T-helper 1 cell treated with Interleukin-12 subunit alpha and Interleukin-12 subunit beta and Interleukin-4 antibody, amounts not matched to agents 30 ng/mL and 1 ng/mL, for 36 hours (primary cell): ENCODE measurements around the gene LYRM7. TPM values are rescaled to one million over a fixed set of nuclear protein-coding genes. Genes with fewer than 3 reads are reported as not detected.
"Not testable (repeated sequence)": the region's sequence is repeated elsewhere in the genome, so short reads cannot be mapped to it uniquely, and the experiment has no call there.

ENCODE experiments used
- intact Hi-C: fragments of 100-400 bp; cut with micrococcal nuclease; formaldehyde crosslinking; loops from one replicate; pipeline ENCODE4 v1.15.1; 2024
- total RNA-seq: library from RNA; stranded (reverse); gene quantifications from 2 replicates; pipeline ENCODE4 v1.2.3, GENCODE V29; 2022

The LYRM7 gene
- 15.0 and 16.7 TPM in 2 replicates for total RNA-seq

- intact Hi-C loops: loop anchor here (1.0 to 5.0 kb wide), 14 partner anchors 39 to 627 kb away; partner anchors contain the start of genes FNIP1 and RAPGEF6
These were observed at the start of gene LYRM7 for GRCh38 chr5:131170540-131171275. Gene LYRM7, plus strand, starts transcription at chr5:131170944. Its CDS starts 77 bp downstream, at chr5:131171021.

- intact Hi-C loops: not testable (repeated sequence)
These were observed 43.5 kb upstream of the LYRM7 start for GRCh38 chr5:131127244-131127643.

GRCh38 chr5:131129306-131129705 is 41.4 kb upstream of the LYRM7 start:
- intact Hi-C loops: no loop called here

GRCh38 chr5:131133091-131133490 is 37.7 kb upstream of the LYRM7 start:
- intact Hi-C loops: not testable (repeated sequence)

GRCh38 chr5:131138406-131138805 is 32.3 kb upstream of the LYRM7 start:
- intact Hi-C loops: not testable (repeated sequence)

- intact Hi-C loops: no loop called here
These were observed 31.4 kb upstream of the LYRM7 start for GRCh38 chr5:131139321-131139720.

GRCh38 chr5:131142970-131143617 is 27.6 kb upstream of the LYRM7 start:
- intact Hi-C loops: no loop called here

- intact Hi-C loops: no loop called here
These were observed 23.5 kb upstream of the LYRM7 start for GRCh38 chr5:131147258-131147657.

GRCh38 chr5:131148835-131149234 is 21.9 kb upstream of the LYRM7 start:
- intact Hi-C loops: no loop called here

- intact Hi-C loops: no loop called here
These were observed 20.3 kb upstream of the LYRM7 start for GRCh38 chr5:131150408-131150807.

- intact Hi-C loops: no loop called here
These were observed 19.5 kb upstream of the LYRM7 start for GRCh38 chr5:131151216-131151615.

- intact Hi-C loops: no loop called here
These were observed 14.4 kb upstream of the LYRM7 start for GRCh38 chr5:131156385-131156784.

GRCh38 chr5:131156957-131157356 is 13.8 kb upstream of the LYRM7 start:
- intact Hi-C loops: no loop called here

- intact Hi-C loops: no loop called here
These were observed 10.6 kb upstream of the LYRM7 start for GRCh38 chr5:131160134-131160533.

GRCh38 chr5:131163276-131164119 is 7.2 kb upstream of the LYRM7 start:
- intact Hi-C loops: loop anchor here (1.0 kb wide), 4 partner anchors 89 to 254 kb away; partner anchors contain the start of gene CDC42SE2

- intact Hi-C loops: loop anchor here (1.0 kb wide), 10 partner anchors 45 to 471 kb away; partner anchors contain the start of genes CDC42SE2 and RAPGEF6
These were observed 6.3 kb upstream of the LYRM7 start for GRCh38 chr5:131164191-131165118.

GRCh38 chr5:131165119-131165727 is 5.5 kb upstream of the LYRM7 start, which contains the start of gene HINT1:
Gene HINT1, minus strand, starts transcription at chr5:131165256. Its CDS starts 51 bp downstream, at chr5:131165205.
- intact Hi-C loops: loop anchor here (1.0 kb wide), 6 partner anchors 44 to 470 kb away; partner anchors contain the start of gene RAPGEF6

- intact Hi-C loops: no loop called here
These were observed 3.1 kb upstream of the LYRM7 start for GRCh38 chr5:131167615-131168014.

GRCh38 chr5:131169810-131170539 is 769 bp upstream of the LYRM7 start:
- intact Hi-C loops: loop anchor here (1.0 to 5.0 kb wide), 14 partner anchors 39 to 627 kb away; partner anchors contain the start of genes FNIP1 and RAPGEF6
